Measurements from ENCODE around the gene DIP2C.

- TF ChIP-seq CTCF (IDR thresholded peaks at IDR 0.05) (no peak), POLR2A (IDR thresholded peaks at IDR 0.05) (no peak)
Measured at GRCh38 chr10:451021-451471, 238.4 kb downstream of the DIP2C start.
